ENCODE results near the gene MAN1A1. TPM values are rescaled to one million over a fixed set of nuclear protein-coding genes. Genes with fewer than 3 reads are reported as not detected.

Gene MAN1A1
- total RNA-seq, 1 experiment from 2014 or later: 19.0 TPM

GRCh38 chr6:119195848-119196247 is 153.7 kb downstream of the MAN1A1 start:
- Histone ChIP-seq H3K4me1 (ENCODE audit: insufficient read depth, low read length) (no peaks in the 10 kb centered on the region), H3K4me3 (ENCODE audit: low read length) (no peak overlapping the region), H3K27me3 (ENCODE audit: low read length) (no peaks in the 10 kb centered on the region), H3K79me2 (ENCODE audit: low read length) (no peaks in the 10 kb centered on the region), H3F3A (ENCODE audit: low read length, unreplicated experiment) (no peaks in the 10 kb centered on the region), H3K4me2 (ENCODE audit: low read length) (no peak overlapping the region), H3K9ac (ENCODE audit: low read length) (no peak overlapping the region), H3K36me3 (ENCODE audit: low read depth, low read length) (no peaks in the 10 kb centered on the region), H3K27ac (ENCODE audit: low read length) (no peak overlapping the region), H3K9me3 (ENCODE audit: low read length) (no peaks in the 10 kb centered on the region), H2AFZ (ENCODE audit: low read length) (no peak overlapping the region), H3K9me2 (replicated peaks; ENCODE audit: low read length) (no peaks in the 10 kb centered on the region), H4K20me1 (ENCODE audit: low read length) (no peaks in the 10 kb centered on the region)
- no TSS peak for BruUV-seq (replicated peaks)
- TF ChIP-seq EZH2phosphoT487 (IDR thresholded peaks at IDR 0.05; ENCODE audit: borderline replicate concordance, low read length): no peak
- no peak for TF ChIP-seq CTCF (conservative IDR thresholded peaks at IDR 0.05; ENCODE audit: low read depth, low read length)
- no peak for TF ChIP-seq EZH2 (IDR thresholded peaks at IDR 0.05; ENCODE audit: low read length, unreplicated experiment)
- ChIA-PET CTCF (no interaction called here), POLR2A (ENCODE audit: unreplicated experiment) (no interaction called here)
- DNase-seq (no peak), ATAC-seq (no peak)
- intact Hi-C loops (cut with micrococcal nuclease): no loop called here

- ATAC-seq: no peak
- CTCF ChIA-PET: no interaction called here
These were observed 154.4 kb downstream of the MAN1A1 start for GRCh38 chr6:119195204-119195603.

GRCh38 chr6:119193707-119194106 is 155.9 kb downstream of the MAN1A1 start:
- no peak for TF ChIP-seq EZH2phosphoT487 (IDR thresholded peaks at IDR 0.05; ENCODE audit: borderline replicate concordance, low read length)
- TF ChIP-seq EZH2 (IDR thresholded peaks at IDR 0.05; ENCODE audit: low read length, unreplicated experiment): no peak
- no peak for TF ChIP-seq CTCF (conservative IDR thresholded peaks at IDR 0.05; ENCODE audit: low read depth, low read length)
- CTCF ChIA-PET: no interaction called here
- no peaks in the 10 kb centered on the region for H3F3A ChIP-seq (ENCODE audit: low read length, unreplicated experiment)
- no peak overlapping the region for H3K4me3 ChIP-seq (ENCODE audit: low read length)
- no peak overlapping the region for H3K4me2 ChIP-seq (ENCODE audit: low read length)
- no peaks in the 10 kb centered on the region for H4K20me1 ChIP-seq (ENCODE audit: low read length)
- no peaks in the 10 kb centered on the region for H3K9me2 ChIP-seq (replicated peaks; ENCODE audit: low read length)
- DNase-seq (no peak), ATAC-seq (no peak)
- no peak overlapping the region for H3K27ac ChIP-seq (ENCODE audit: low read length)
- BruUV-seq (replicated peaks): no TSS peak
- no peaks in the 10 kb centered on the region for H3K36me3 ChIP-seq (ENCODE audit: low read depth, low read length)
- no peak overlapping the region for H3K9ac ChIP-seq (ENCODE audit: low read length)
- no peaks in the 10 kb centered on the region for H3K4me1 ChIP-seq (ENCODE audit: insufficient read depth, low read length)
- intact Hi-C loops (cut with micrococcal nuclease): no loop called here
- no peaks in the 10 kb centered on the region for H3K79me2 ChIP-seq (ENCODE audit: low read length)
- H2AFZ ChIP-seq (ENCODE audit: low read length): no peak overlapping the region
- POLR2A ChIA-PET (ENCODE audit: unreplicated experiment): no interaction called here
- H3K27me3 ChIP-seq (ENCODE audit: low read length): no peaks in the 10 kb centered on the region
- H3K9me3 ChIP-seq (ENCODE audit: low read length): no peaks in the 10 kb centered on the region

More at GRCh38 chr6:119195204-119195603, 154.4 kb downstream of the MAN1A1 start:
- intact Hi-C loops (cut with micrococcal nuclease): no loop called here
- no peaks in the 10 kb centered on the region for H3K36me3 ChIP-seq (ENCODE audit: low read depth, low read length)
- no peak overlapping the region for H3K9ac ChIP-seq (ENCODE audit: low read length)
- DNase-seq: no peak
- TF ChIP-seq CTCF (conservative IDR thresholded peaks at IDR 0.05; ENCODE audit: low read depth, low read length) (no peak), EZH2phosphoT487 (IDR thresholded peaks at IDR 0.05; ENCODE audit: borderline replicate concordance, low read length) (no peak), EZH2 (IDR thresholded peaks at IDR 0.05; ENCODE audit: low read length, unreplicated experiment) (no peak)
- no peaks in the 10 kb centered on the region for H3K79me2 ChIP-seq (ENCODE audit: low read length)
- no peak overlapping the region for H2AFZ ChIP-seq (ENCODE audit: low read length)
- H4K20me1 ChIP-seq (ENCODE audit: low read length): no peaks in the 10 kb centered on the region
- no peaks in the 10 kb centered on the region for H3K27me3 ChIP-seq (ENCODE audit: low read length)
- H3K4me1 ChIP-seq (ENCODE audit: insufficient read depth, low read length): no peaks in the 10 kb centered on the region
- H3F3A ChIP-seq (ENCODE audit: low read length, unreplicated experiment): no peaks in the 10 kb centered on the region
- no peak overlapping the region for H3K27ac ChIP-seq (ENCODE audit: low read length)
- H3K9me2 ChIP-seq (replicated peaks; ENCODE audit: low read length): no peaks in the 10 kb centered on the region
- no peaks in the 10 kb centered on the region for H3K9me3 ChIP-seq (ENCODE audit: low read length)
- no TSS peak for BruUV-seq (replicated peaks)
- POLR2A ChIA-PET (ENCODE audit: unreplicated experiment): no interaction called here
- no peak overlapping the region for H3K4me2 ChIP-seq (ENCODE audit: low read length)
- no peak overlapping the region for H3K4me3 ChIP-seq (ENCODE audit: low read length)

Measured in PC-3 (cell line).